HK-2 (cell line): Measurements from ENCODE around the gene CLCF1.

Experiments
- DNase-seq: peaks from one replicate; pipeline ENCODE4 v3.0.0-alpha.2; 2018; ENCODE audit not compliant: unreplicated experiment

Gene CLCF1

DNA sequence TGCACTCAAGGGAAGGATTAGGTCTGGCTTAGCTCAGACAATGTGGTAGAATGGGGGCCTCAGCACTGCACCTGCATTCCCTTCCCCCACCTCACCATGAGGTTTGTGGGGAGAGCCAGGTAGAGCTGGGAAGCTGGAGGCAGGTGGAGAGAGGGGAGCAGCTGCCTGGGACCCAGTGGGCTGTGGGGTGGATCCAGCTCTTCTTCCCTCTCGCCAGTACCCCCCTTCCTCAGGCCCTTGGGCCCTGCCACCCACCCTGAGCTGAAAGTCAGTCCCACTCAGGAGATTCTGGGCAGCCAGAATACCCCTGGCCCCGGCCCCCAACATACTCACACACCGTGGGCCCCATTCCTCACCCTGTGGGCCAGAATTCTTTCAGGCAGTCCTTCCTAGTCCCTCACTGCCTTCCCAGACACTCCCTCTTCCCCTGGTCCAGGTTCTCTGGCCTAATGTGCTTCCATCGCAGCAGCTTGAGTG is 17.0 kb downstream of the CLCF1 start:
- DNase-seq, result no peak

DNA sequence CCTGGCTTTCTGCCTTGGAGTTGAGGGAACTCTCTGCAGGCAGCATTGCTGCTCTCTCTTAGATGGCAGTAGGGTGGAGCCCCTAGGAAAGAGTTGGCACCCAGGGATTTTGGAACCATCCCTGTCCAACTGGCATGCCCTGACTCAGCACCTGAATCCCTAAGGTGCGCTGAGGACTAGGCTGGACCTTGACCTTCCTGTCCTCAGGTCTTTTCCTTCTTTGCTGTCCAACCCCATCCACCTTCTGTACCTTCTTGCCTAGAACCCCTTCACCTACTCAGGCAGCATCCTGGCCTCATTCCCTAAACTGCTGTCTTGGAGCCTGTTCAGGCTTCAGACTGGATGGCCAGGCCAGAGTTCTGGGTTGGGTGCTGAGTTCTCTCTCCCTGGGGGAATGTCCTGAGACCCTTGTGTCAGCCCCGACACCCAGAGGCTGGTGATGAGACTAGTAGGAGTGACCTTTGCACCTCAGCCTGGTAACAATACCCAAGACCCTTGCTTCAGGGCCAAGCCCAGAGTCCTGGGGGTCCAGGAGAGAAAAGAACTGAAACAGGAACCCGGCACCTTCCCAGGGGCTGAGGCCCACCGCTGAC is 17.5 kb downstream of the CLCF1 start:
- DNase-seq, result no peak

DNA sequence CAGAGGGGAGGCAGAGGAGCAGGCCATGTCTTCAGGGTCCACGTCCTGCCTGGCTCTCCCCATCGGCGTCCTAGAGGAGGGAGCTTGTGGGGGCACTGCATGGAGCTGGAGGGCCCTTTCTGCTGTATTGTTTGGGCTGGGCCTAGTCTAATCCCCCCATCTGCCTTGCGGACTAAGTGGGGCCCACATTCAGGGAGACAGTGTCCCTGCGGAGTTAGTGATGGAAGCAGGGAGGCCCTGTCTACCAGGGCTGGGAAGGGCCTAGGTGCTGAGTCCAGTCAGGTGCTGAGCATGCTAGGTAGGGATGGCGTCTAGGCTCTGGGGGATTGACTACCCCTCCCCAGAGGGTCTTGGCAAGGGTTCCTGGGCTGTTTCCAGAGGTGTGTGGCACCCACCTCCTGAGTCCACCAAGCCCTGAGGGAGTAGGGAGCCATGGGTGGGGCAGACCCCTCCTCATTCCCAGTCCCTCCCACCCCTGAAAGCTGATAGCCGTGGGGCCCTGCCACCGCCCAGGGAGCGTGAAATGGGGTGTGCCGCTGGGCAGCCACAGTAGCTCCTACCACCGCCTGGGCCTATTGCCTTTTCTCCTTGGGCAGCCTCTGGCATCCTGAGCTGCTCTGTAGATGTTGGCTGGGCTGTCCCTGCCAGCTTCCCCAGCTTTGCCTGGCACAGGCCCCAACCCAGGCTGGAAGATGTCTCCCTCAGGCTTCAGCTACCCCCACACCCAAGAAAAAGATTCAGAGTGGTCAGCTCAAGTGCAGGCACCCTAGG is 18.2 kb downstream of the CLCF1 start:
- no peak for DNase-seq

DNA sequence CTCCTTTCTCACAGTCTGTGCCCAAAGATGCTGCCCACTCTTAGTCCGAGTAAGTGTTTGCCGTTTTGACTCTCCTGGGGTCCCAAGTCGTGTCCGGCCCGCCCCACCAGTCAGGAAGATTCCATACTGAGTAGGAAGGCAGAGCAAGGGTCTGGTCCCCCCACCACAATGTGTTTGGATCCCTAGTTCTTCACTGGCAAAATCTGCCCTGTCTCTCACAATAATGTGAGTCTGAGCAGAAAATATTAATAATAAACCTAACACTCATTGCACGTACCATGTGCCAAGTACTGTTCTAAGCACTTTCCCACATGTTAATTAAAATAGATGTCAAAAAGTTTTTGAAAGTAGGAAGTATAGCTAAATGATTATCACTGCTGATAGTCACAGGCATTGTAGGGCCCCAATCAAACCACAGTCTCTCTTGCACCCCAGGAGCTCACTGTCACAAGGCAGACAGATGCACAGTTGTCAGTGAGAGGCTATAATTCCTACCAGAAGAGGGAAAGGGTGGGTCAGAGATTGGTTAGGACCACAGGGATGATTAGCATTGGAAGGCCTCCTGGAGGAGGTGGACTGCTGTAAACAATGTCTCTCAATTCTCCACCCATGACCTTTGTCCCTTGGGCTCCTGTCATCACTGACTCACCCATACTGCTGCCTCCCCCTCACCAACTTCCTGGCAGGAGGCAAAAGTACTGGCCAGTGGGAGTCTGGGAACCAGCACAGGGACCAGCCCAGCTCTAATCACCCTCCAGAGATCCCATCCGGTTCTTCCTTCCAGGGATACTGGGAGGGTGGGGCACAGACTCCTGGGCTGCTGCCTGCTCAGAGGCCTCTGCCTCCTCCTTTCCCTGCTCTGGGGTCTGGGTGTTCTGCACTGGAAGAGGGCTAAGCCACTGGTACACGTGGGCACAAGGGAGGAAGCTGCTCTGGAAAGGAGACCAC is 19.0 kb downstream of the CLCF1 start:
- peak; percentile 84 for DNase-seq

DNA sequence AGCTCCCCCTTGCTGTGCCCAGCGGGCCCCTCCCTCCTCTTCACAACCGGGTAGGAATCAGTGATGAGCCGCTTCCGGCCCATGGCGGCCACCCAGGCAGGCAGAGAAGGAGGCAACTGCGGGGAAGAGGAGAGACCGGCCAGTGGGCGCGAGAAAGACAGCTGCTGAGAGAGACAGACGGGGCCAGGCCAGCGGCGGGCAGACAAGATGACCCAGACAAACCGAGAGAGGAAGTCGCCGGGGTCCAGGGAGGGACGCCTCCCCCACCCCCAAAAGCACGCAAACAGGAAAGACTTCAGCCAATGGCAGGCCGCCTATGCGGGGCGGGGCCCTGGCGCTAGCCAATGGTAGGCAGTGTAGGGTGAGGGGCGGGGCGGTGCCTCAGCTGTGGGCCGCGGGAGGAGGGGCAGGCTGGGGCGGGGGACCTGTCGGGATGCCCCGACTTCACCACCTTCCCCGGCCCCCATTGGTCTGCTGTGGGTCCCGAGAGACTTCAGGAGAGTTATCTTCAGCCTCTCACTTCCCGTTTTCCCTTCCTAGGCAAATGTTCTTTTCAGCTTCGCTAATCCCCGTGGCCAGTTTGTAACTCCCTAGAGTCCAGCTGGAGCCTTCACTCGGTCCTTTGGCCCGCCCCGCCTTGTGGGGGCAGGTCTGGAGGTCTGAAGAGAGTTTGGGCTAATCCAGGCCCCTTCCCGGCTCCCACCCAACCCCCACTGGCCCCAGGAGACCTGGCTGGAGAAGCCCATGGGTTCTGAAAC is 19.9 kb downstream of the CLCF1 start, which contains the start of gene POLD4:
Gene POLD4, minus strand, starts transcription at position 230 of the 758 bp plus-strand sequence. Its CDS starts 147 bp downstream, at position 83.
- peak; percentile 95 for DNase-seq

DNA sequence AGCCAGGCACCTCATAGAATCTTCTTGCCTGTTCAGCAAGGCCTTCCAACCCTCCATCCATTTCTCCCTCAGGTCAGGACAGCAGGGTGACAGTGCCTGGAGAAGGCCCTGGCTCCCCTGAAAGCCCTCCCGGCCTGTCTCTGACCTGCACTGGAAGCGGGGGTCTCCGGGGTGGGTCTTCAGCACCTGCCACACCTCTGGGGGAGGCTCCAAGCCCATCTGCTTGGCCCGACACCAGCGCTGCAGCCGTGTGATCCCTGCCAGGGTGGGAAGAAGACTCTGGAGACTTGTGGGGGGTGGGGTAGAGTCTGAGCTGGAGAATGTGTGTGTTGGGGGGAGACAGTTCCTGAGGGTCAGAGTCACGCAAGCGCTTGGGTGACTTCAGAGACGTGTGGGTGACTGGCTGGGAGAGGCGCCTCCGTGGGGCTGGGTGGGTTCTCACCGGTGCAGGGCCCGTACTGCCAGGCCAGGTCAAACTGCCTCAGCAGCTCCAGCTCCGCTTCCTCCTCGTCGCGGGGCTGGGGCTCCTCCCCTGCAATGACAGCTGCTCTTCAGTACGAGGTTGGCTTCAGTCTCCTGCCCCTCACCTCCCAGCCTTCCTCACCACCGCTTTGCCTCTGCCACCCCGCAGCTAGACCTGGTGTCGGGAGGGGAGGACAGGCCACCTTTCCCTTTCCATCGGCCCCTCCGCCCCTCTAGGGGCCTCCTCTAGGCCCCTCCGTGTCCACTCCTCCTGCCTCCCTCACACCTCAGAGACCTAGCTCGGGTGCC is 20.7 kb downstream of the CLCF1 start:
- no peak for DNase-seq

DNA sequence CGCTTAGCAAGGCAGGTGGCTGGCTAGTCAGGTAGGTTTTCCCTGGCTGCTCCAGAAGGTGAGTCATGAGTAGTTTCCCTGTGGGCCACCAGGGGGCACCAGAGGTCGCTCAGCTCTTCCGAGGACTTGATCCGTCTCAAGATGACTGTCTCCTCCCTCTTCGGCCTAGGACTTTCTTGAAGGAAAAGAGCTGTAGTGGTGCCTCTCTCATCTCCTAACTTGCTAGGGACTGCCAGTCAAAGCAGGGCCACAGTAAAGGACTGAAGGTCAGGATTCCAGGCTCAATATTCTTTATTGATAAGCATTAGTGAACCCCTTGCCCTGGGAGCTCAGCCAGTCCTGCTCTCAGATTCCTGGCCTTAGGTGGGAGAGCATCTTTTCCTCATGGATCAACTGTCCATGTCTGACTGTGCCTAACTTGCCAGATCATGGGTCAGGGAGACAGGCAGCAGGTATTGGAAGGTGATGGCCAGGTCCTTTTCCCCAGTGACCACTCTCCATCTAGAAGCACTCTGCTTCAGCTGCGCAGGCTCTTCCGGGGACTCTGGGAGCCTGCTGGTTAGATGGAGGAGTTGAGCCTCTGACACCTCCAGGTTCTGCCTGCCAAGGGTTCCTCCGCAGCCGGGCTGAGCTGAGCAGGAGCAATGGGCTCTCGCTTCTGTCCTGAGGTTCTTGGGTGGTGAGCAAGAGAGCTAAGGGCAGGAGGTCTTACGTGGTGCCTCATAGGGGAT is 22.0 kb downstream of the CLCF1 start:
- DNase-seq, result peak; percentile 59

DNA sequence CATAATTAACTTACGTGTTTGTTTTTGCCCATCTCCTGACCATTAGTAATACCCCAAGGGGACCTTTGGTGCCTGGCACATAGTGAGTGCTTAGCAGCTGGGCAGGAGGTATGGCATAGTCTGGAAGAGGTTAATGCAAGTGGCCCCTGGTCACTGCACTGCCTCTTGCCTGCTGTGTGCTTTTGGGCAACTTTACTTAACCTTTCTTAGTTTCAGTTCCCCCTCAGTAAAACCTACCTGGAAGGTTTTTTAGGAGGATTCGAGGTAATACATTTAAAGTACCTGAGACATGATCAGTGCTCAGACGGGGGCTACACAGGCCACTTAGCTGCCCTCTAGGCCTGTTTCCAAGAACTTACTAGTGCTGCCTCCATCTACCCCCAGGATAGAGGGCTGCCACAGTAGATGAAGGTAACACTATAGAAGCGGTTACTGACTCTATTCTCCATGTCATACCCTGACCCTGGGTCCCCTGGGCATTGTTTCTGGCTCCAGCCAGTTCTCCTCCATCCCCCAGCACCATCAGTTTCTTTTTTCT is 23.4 kb downstream of the CLCF1 start:
- DNase-seq, result no peak

DNA sequence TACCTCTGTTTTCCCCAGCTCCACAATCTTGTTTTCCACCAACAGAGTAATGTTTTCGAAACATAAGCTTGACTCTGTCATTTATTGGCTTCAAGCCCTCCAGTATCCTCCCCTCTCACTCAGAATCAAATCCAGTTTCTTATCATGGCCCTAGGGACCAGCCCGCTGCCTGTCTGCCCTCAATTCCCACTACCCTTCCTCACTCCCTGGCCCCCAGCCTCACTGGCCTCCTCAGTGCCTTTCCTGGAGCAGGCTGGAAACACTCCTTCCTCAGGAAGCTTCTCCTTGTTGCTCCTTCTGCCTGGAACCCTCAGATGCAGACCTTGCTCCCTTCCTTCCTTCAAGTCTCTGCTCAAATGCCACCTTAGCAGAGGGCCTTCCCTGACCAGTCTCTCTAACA is 23.9 kb downstream of the CLCF1 start:
- DNase-seq, result no peak

DNA sequence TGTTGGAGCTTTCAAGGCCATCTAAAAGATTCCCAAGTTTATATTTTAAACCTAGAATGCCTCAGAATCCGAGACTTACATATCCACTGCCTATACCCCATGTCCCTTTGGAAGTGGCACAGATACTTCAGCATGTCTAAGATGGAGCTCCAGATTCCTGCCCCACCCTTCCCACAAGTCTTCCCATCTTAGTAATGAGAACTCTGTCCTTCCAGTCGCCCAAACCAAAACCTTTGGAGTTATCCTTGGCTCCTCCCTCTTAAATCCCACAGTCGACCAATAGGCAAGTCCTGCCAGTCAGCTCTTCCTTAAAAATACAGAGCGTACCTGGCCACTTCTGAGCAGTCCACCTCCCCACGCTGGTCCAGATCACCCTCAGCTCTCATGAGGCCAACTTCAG is 24.4 kb downstream of the CLCF1 start:
- DNase-seq, result no peak

DNA sequence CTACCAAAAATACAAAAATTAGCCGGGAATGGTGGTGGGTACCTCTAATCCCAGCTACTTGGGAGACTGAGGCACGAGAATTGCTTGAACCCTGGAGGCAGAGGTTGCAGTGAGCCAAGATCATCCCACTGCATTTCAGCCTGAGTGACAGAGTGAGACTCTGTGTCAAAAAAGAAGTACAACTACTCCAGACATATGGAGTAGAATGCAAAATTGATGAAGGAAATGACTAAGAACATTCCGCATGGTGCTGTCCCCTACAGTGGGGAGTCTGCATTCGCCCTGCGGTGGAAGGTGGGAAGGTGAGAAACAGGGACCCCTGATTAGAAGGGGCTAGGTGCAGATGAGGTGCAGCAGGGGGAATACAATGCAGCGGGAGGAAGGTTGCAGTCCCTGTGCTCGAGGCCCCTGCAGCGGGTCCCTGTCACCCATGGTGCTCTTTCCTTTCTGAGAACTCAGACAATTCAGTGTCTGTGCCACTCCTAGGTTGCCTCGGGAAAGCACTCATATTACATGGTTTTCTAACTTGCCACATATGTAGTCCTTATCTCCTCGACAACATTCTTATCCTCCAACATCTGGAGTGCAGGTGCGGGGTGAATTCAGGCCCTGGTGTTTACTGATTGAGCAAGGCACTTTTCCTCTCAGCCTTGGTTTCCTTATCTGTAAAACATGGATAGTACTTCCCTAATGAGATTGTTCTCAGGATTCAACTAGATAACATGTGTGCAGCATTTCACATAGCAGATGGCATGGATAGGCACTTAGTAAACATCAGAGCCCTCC is 25.2 kb downstream of the CLCF1 start:
- no peak for DNase-seq

DNA sequence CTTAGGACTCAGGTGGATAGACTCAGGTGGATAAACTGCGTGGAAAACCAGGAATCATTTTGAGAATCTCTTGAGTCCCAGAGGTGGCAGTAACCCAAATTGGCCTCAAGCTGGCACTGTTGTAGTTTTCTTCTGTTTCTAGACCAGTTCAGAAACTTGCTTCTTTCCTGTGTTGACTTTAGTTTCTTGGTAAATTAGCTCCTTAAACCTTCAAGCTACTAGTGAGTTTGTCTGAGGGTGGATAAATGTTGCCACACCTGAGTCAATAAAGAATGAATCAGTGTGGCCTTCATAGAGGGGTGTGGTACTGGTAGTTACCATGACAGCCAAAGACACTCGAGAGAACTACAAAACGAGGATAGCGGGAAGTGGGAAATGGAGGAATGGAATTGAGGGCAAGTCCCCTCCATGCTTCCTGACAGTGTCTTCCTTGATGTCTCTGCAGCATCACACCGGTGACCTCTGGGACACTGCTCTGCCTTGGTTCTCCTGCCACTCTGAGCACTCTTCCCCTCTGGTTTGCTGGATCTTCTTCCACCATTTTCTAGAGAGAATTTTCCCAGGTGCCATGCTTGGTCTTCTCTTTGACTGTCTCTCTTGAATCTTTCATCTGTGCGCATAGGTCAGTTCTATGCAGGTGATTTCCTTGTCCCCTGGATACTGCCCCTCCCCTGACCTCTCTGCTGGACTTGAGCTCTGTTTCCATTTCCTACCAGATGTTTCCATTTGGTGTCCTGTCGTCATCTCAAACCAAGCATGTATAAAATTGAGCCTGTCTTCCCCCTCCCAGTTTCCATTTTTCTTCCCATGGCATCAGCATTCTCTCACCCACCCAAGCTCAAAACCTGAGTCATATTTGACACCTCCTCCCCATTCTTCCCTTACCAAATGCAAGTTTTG is 27.2 kb downstream of the CLCF1 start:
- DNase-seq, result no peak

DNA sequence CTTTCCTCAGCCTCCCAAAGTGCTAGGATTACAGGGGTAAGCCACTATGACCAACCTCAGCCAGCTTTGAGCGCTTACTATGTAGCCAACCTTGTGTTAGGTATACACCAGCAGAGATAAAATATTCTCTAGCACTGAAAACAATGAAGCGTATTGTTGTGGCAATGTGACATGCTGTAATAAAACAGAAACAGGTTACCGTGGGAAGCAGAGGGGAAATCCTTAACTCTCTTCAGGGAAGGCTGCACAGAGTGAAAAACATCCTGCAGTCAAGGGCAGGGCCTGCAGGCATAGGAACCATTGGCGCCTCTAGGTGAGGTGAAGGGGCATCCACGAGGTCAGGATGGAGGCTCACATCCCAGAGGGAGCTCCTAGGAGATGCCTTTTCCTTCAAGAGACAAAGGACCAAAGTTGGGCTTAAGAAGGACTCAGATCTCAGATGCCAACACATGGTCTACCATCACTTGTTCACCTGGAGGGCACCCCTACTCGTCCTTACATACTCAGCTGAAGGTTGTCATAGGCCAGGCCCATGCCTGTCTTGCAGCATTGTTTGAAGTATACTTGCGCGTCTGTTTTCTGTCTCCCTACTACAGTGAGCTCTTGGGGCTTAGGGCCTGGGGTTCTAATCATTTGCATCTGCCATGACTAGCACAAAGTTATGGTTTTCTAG is 28.0 kb downstream of the CLCF1 start:
- DNase-seq, result no peak

DNA sequence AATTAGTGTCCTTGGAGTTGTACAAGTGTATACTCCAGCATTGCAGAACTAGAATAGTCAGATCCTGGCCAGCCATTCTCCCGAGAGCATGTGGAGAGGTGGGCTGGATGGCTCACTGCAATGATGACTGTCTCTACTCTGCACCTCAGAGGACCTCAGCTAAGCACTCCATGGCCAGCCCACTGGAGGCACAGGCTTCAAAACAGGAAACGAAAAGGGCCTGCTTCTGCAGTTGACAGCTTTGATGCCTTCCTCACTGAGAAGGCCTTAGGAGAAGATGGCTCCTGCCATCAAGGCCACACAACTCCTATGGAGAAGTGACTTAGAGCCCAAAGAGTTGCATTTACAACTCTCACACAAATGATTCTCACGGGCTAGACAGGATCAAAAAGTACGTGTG is 29.1 kb downstream of the CLCF1 start:
- DNase-seq, result no peak

DNA sequence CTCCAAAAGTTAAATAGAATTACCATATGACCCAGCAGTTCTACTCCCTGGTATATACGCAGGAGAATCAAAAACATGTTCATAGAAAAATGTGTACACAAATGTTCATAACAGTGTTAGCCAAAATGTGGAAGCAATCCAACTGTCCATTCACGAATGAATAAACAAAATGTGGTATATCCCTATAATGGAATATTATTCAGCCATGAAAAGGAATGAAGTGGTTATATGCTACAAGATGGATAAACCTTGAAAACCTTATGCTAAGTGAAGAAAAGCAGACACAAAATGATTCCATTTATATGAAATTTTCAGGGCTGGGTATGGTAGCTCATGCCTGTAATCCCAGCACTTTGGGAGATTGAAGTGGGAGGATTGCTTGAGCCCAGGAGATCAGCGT is 36.1 kb downstream of the CLCF1 start:
- no peak for DNase-seq

DNA sequence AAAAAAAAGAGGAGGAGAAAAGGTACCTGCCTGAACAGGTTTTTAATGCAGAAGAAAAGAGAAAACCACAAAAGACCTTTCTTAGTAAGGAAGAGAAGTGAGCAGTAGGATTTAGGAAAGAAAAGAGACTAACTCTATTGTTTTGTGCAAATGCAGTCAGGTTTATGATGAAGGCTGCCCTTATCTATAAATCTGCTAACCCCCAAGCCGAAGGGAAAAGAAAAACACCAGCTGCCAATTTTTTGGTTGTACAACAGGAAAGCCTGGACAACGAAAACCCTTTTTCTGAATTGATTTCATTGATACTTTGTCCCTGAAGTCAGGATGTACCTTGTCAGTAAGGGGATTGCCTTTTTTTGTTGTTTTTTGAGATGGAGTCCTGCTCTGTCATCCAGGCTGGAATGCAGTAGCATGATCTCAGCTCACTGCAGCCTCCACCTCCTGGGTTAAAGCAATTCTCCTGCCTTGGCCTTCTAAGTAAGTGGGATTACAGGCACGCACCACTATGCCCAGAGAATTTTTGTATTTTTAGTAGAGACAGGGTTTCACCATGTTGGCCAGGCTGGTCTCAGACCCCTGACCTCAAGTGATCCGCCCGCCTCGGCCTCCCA is 41.2 kb downstream of the CLCF1 start:
- DNase-seq, result no peak

DNA sequence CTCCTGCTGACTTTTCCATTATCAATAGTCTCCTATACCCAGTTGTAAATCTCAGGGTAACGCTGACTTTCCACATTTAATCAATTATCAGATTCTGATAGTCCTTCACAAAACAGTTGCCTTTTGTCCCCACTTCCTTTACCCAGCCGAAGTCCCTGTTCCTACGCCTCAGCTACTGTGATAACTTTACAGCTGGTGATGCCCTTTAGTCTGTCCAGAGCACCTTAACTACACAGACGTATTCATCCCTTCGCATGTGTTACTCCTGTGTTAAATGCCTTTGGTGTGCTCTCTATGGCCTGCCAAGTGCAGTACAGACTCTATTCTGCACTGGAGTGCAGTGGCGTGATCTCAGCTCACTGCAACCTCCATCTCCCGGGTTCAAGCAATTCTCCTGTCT is 49.9 kb downstream of the CLCF1 start:
- DNase-seq, result no peak
